Stimulated activated CD4-positive, alpha-beta T cell treated with anti-CD3 and anti-CD28 coated beads, TNF-alpha, amount 100 ng/mL, for 24 hours (primary cell): ENCODE data around the gene HOXC11.

ENCODE experiments used
- DNase-seq, 3 experiments: peaks; one replicate each; pipeline ENCODE4 v3.0.0-alpha.2; 2020; ENCODE audit warnings: low read depth in 3 of 3

The HOXC11 gene

DNA sequence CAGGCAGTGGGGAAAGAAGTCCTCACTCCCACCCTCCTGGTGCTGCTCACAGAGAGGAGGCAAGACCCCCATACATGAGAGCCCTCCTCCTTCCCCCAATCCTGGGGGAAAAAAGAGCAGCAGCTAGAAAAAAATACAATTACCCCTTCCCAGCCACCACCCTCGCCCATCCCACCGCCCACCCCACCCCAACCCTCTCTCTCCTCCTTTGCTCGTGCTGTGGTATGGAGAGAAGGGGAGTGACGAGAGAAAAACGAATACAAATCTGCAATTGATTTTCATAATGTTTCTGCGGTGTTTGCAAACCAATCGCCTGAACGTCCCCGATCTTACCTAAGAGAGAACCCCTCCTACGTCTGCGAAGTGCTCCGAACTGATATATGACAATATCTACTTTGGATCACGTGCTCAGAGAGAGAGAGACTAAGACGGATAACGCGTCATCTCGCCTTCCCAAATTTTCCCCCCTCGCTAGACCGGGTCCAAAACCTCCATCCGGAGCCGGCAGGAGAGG is at the start of gene HOXC11:
Gene HOXC11, plus strand, starts transcription at position 405 of the 514 bp plus-strand sequence. CDS start 116 bp downstream, outside the sequence.
- no peak for DNase-seq

DNA sequence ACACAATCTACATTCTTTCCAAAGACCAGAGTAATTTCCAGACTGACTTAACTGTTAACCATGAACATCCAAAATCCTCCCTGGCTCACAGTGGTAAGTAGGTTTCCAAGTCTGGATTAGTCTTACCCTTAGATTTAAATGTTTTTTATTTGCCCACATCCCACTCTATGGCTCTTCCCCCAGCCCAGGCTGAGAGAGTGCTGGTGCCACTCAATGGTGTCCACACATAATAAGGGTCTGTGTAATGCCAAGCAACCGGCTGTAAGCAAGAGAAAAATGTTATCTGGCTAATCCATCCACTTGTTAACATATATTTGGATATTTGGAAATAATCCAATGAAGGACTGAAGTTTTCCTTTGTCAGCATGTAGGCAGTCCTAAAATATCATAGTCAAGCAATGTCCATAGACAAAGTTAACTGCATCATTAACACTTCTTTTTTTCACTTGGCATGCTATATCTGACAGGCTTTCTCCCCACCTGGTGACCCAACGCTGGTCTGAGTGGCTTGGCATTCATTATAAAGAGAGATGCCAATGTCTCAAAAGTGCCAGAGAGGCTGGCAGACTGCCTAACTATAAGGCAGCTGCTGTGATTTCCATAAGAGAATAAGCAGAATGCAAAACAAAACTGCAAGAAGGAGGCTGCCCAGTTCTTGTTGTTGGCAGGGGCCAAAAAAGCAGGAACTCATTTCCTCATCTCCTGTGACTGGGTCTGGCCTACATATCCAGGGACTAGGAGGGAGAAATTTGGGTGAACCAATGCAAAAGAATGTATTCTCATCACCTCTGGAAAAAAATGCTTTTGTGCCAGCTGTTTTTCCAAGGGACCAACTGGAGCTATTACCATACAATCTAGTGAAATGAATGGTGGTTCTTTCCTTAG is 48.2 kb upstream of the HOXC11 start:
- no peak for DNase-seq

DNA sequence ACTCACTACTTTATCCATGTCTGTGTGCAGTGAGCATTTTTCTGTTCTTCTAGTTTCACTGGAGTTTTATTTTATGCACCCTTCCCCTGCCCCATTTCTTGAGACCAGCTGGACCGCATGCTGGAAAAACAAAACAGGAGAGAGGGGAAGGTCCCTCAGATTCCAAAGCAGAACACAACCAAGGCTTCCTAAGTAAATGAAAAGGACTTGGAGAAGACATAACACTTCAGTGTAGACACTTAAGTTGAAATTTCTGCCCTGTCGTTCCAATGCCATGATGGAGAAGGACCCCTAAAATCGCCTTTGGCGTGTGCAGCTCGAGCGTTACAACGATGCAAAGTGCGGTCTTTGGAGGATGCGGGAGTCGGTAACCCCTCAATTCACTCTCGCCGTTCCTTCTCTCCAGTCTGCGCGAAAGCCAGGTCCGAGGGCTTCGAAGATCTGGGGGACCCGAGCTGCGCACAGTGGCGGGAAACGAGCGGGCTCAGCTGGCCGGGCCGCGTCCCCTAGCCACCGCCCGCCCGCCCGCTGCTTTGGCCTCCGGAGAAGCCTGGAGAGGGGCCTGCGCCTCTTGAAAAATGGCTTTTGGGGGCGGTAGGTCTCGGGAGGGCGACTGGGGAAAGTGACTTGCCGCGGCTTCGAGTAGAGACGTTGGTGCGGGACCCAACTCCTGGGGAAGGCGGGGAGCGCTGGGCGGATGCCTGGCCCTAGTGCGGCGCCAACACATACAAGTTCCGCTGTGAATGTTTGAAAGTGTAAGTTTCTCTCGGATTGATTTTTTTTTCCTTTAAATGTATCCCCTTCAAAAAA is 45.5 kb upstream of the HOXC11 start:
- DNase-seq: no peak

DNA sequence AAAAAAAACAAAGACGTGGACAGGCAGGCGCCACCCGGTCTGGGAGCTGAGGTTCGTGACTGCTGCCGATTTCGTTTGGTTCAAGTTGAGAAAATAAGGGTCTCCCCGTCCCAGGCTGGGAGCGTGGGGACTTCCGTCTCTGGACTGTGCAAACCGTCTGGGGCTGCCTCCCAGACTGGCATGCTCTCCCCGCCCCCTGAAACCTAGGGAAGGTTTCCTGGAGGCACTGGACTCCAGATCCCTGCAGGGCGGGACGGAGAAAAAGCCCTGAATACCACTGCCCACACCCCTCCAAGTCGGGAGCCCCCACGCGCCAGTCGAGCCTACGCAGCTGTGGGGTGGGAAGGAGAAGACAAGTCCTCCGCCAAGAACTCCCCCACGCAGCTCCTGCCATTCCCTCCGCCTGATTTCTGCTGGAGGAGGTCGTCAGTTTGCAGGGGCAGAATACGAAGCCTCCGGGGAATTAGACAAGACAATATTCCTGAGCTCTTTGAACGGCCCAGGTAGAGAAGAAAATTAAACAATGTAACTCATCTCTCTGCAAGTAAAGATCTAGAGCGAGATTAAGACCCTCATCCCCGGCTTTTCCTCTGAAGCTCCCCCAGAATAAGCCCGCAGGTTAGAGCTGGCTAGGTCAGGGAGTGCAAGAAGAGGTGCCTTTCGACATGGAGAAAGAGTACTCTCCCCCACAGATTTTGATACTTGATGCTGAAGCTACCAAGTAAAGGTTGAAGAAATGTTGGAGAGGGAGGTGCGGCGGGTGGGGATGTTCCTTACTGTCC is 44.7 kb upstream of the HOXC11 start:
- no peak for DNase-seq

DNA sequence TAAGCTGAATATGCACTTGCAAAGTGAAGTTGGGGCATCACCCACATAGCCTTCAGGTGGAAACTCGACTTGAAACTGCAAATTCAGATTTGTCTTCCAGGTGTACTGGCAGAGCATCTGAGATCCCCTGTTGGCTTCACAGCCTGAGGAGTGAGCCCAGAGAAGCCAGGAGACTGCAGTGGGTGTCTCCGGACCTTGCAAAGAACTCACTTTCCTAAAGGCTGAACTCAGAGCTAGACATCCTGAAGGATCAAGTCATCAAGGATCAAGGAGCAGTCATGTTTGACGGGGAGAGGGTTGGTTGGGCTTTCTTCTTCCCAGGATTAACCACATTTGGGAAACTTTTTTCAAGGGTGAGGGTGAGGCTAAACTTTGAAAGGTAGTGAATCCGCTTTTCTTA is 43.4 kb upstream of the HOXC11 start:
- no peak for DNase-seq

DNA sequence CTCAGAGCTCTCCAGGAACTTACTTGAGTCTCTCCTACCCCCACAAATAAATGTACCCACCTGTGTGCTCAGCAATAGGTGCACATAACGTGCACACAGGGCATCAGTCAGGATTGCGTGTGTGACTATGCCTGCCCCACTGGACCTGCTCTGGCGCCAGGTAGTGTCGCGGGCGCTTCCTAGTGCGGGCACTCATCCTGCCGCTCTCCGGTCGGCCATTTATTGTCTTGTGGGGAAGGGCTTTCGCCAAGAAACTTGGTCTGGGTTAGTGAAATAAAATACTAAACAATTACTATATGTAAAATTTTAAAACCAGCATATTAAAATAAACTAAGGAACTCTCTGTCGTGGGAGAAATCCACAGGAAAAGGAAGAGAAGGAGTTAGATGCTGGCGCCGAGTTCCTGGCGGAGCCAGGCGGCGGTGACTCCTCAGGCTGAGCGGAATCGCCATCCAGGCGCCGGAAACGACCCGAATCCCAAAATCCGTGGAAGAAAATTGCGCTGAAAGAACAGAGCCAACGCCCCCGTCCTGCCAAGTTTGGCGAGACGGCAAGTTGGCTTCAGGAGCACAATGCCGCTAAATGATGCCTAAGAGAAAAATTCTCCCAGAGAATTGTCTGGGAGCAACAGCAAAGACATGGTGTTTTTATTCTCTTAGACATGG is 42.2 kb upstream of the HOXC11 start:
- no peak for DNase-seq

DNA sequence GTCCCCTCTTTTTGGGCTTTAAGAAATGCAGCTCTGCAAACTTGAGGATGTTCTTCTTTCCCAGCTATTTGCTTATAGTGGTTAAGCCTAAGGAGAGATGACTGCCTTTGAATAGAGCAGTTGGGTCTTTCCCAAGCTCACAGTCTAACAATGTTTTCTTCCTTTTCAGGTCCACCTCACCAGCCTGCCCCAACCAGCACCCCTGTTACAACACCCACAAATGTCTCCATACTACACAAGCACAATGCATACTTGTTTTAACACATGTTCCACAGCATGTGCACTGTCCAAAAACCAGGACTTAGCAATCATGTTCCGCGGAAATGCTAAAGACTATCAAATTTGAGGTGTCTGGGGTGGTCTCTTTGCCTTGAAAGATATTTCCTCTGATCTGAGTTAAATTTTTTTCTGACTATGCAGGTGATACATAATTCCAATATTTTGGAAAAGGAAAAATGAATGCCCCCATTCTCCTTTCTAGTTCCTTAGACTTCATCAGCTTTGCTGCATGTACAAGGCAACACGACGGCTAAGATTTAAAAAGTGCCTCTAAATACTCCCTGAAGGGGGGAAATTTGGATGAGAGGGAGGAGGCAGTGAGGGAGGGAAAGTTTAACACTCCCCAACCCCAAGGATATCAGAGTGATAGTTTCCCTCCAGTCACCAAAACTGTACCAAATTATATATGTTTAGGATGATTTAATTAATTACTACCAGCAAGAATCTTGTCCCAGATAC is 40.9 kb upstream of the HOXC11 start:
- no peak for DNase-seq

DNA sequence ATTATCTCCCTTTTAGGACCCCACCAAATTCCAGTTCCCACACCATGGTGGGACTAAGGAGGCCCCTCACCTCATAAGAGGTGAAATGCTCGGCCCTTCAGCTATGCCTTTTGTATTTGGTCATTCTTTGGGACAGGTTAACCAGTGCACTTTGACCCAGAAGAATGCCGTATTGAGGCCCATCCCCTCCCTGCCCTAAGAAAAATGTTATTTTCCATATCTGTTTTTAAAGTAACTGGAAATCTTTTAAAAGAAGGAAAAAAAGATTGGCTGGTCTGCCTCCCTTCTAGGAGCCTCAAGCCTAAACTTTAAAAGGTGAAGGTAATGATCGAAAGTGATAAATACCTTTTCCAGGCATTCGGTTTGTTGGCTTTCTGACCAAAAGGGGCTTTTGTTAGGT is 40.0 kb upstream of the HOXC11 start:
- DNase-seq: no peak

DNA sequence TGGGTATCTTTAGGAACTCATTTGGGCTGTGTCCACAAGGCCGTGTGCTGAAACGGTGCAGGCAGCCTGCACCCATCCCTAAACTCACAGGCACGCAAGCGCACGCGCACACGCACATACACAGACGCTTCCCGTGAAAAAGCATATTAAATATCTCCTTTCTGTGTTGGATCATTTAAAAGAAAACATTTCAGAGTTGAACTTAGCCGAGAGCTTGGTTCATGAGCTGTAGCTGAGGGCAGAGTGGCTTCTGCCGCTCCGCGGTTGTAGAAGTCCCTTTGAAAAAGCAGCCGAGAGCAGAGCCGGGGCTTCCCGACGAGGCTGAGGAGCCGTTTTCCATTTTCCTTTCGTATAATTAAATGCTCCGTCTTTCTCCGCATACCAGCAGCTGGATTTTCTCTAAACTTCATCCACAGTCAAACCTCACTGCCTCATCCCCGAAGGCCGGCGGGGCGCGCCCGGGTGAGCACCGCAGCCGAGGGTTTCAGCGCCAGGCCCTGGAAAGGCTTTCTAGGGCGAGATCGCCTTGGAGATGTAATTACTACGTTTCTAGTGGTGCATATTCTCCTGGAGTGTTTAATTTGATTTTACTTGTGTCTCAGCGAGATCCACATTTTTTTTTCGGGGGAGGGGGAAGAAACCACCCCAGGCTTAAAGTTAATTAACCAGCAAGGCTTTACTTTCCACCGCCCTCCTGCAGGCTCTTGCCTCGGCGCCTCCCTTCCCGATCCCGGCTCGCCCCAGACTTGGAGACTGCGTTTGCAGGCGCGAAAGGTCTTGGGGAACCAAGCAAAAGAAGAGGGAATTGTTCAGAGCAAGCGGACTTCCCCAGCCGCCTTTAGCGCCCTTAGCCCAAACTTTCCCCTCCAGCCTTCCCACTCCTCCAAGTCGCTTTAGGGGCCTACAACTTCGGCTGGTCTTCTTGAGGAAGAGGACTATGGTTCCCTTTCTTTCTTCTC is 37.3 kb upstream of the HOXC11 start:
- no peak for DNase-seq

DNA sequence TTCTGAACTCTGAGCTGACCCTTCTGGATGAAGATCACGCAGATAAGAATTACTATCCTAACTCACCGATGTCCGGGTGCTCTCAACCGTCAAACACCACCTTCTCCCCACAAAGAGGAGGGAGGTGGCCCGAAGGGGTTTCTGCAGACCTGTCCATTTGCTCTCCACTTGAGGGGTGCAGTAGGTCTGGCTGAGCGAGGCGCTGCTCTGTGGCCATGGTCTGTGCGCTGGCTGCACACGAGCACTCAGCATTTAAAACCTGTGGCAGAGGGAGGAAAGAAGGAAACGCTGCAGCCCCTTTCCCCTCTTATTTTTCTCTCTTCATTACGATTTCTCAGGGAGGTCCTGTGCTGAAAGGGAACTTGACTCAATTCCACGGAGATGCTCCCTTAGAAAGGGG is 35.8 kb upstream of the HOXC11 start:
- no peak for DNase-seq

DNA sequence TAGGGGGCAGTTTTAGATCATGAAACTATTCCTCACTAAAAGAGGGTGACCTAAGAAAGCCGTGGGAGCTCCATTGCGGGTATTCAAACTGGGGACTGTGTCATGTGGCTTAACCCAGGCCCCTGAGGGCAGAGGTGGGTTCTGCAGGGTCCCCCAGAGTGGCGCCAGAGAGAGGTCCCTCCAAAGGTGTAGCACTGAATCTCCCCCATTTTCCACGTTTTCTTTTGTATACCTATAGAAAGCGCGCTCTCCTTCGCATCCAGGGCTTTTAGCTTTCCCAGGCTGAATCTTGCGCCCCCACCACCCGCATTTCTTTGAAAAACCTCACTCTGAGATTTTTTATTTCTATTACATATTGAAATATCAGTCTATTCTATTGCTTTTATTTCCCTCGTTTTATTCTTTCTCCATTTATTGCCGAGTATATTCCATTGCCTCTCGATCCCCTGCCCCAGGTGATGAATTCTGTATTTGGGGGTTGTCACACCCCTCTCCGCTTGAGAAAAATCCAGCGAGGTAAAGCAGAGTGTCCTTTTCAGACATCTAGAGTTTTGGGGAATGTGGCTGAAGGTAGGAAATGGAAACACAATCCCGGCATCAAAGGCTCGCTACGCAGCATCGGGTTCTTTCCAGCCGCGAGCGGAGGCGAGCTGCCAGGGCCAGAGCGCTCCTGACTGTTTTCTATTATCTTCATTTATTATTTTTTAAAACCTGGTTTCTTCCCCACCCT is 35.2 kb upstream of the HOXC11 start:
- no peak for DNase-seq

DNA sequence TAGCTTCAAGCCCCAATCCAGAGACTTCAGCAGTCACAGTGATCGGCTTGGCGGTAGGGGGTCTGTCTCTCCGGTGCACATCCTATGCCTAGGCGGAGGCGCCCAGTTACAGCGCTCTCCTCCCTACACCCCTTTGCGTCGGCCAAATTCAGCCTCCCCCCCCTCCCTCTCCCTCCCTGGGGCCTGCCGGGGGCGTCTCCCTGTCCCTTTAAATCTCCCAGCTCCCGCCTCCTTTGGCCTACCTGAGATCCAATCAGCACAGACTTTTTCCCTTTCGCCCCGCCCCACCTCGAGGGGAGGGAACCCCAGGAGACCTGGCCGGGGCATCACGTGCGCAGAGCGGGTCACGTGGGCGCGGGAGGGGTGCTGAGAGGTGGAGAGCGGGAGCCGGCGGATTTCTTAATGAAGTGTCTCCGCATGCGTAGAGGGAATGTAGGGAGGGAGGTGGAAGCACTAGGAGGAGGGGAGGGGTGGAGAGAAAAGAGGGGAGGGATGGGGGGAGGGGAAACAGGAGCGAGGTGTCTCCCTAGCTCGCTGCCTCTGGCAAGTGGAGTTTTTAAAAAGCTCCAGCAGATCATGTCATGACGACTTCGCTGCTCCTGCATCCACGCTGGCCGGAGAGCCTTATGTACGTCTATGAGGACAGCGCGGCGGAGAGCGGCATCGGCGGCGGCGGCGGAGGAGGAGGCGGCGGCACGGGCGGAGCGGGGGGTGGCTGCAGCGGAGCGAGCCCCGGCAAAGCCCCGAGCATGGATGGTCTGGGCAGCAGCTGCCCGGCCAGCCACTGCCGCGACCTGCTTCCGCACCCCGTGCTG is 34.4 kb upstream of the HOXC11 start, which contains the start of gene HOXC13:
Gene HOXC13, plus strand, starts transcription at position 506 of the 815 bp plus-strand sequence. Its CDS starts 76 bp downstream, at position 582.
- peak in 2 of 3 experiments; percentile 18 to 67 for DNase-seq

DNA sequence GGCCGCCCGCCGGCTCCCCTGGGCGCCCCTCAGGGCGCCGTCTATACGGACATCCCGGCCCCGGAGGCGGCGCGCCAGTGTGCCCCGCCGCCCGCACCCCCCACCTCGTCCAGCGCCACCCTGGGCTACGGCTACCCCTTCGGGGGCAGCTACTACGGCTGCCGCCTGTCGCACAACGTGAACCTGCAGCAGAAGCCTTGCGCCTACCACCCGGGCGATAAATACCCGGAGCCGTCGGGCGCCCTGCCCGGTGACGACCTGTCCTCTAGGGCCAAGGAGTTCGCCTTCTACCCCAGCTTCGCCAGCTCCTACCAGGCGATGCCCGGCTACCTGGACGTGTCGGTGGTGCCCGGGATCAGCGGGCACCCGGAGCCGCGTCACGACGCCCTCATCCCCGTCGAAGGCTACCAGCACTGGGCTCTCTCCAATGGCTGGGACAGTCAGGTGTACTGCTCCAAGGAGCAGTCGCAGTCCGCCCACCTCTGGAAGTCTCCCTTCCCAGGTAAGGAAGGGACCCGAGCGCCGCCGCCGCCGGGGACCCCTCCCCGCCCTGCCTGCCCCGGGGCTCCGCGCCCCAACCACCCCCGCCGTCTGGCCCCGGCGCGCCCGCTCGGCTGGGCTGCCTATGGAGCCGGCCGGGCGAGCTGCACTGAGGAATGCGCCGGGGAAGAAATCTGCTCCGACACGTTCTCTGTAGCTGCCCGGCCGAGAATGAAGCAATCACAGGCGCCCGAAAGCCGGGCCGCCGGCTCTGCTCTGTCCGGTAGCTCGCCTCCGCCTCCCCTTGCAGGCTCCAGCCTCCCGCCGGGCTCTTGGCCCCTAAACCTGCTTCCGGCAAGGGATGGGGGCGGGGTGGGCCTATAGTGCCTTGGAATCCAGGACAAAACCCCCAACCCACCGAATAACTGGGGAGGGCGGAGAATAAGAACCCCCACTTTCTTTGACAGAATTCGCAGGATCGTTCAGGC is 33.5 kb upstream of the HOXC11 start:
- DNase-seq: no peak

DNA sequence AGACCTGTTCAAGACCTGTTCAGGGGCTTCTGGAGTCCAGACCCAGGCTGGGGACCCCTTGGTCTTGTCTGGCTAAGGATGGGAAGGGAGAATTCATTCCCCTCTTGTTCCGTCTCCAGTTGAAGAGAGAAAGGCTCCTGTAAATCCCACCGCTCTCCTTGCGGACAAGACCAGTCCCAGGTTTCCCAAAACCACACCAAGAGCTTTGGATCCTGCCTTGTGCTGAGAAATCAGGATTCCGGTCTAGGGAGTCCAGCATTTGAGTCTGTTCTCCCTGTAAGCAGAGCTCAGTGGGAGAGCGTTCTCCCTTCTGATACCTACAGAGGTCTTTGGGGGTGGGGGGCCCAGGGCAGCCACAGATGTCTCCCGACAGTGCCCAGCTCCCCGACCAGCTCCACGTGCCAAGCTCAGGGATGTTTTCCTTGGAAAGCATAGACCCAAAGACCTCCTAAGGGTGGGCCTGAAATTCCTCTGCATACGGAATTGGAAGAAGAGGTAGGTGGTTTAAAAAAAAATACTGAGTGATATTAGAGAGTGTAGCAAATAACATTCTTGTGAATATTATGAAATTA is 32.4 kb upstream of the HOXC11 start:
- DNase-seq: no peak

DNA sequence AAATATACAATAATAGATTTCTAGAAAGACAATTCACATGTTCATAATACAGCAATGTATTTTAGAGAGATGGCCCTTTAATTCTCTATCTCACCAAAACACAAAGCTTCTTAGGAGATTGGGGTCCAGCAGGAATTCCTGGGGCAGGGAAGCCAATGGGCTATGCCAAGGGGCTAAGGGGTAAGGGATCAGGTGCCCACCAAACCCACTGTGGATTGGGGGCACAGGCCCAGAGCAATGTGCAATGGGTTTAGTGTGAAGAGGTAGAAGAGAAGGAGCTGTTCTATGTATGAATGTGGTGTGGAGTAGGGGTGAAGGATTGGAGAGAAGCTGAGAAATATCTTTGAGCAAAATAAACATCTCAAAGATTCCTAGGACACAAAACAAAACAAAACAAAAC is 31.7 kb upstream of the HOXC11 start:
- no peak for DNase-seq

DNA sequence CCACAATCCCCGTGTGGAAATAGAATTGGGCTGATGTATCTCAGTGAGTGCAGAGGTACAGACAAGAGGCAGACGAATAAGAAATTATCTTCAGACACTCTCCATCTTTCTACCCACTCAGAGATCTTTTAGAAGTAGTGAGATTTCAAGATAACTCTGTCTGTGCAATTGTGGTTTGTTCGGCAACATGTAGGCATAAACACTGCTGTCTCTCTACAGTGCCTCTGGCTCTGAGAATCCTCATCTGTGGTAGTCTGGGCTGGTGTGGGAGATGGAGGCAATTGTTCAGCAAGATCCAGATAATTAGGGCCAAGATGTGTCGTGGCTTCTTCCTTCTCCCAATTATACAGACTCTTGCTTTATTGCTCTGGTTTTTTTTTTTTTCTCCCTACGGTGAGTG is 31.2 kb upstream of the HOXC11 start:
- DNase-seq: no peak
